Heart right ventricle (tissue), 16 donors: ENCODE data around the gene ARHGEF12. TPM values are rescaled to one million over a fixed set of nuclear protein-coding genes. Genes with fewer than 3 reads are reported as not detected.

ENCODE experiments used
- ATAC-seq, 8 donors: fragments of 200-7000 bp; cut with Tn5 transposase; one replicate each; pipeline ENCODE4 v1.9.1; 2020; ENCODE audit warnings: mild to moderate bottlenecking in 8 of 8, moderate library complexity in 8 of 8, moderate number of reproducible peaks in 1 of 8
- DNase-seq, 2 donors: peaks; one replicate each; pipeline ENCODE4 v3.0.0-alpha.2; 2020
- H3K27ac ChIP-seq, 10 donors: fragments of 200-600 bp; sonication (generic) in 2 of 10; one replicate each; pipeline versions ENCODE4 v1.5.0 to v1.8.0; 2020 to 2022; ENCODE audit warnings: mild to moderate bottlenecking in 3 of 10
- H3K27me3 ChIP-seq, 7 donors: fragments of 200-600 bp; one replicate each; pipeline ENCODE4 v1.8.0; 2021 to 2022; ENCODE audit warnings: mild to moderate bottlenecking in 2 of 7
- H3K36me3 ChIP-seq, 9 donors: fragments of 200-600 bp; sonication (generic) in 1 of 9; one replicate each; pipeline versions ENCODE4 v1.5.0 to v1.8.0; 2020 to 2022; ENCODE audit warnings: mild to moderate bottlenecking in 2 of 9
- H3K4me1 ChIP-seq, 9 donors: fragments of 200-600 bp; sonication (generic) in 1 of 9; one replicate each; pipeline versions ENCODE4 v1.5.0 to v1.8.0; 2020 to 2022; ENCODE audit warnings: mild to moderate bottlenecking in 4 of 9
- H3K4me3 ChIP-seq, 10 donors: fragments of 200-600 bp; sonication (generic) in 2 of 10; one replicate each; pipeline versions ENCODE4 v1.5.0 to v1.8.0; 2020 to 2022; ENCODE audit warnings: mild to moderate bottlenecking in 7 of 10, moderate library complexity in 2 of 10
- H3K9me3 ChIP-seq, 11 donors: fragments of 200-600 bp in 10 of 11; sonication (generic) in 2 of 11; one replicate each; pipeline versions ENCODE4 v1.5.0 to v1.8.0; 2013 to 2022; ENCODE audit warnings: mild to moderate bottlenecking in 2 of 11, control low read depth in 1 of 11, moderate library complexity in 1 of 11
- WGBS, 2 donors: extraction: QIAGEN DNeasy Blood & Tissue Kit; methylation state at CpG; one replicate each; pipeline ENCODE4 v1.1.7; 2013; ENCODE audit warnings: inconsistent platforms in 1 of 2; 5-methylcytosine and 5-hydroxymethylcytosine counted together
- intact Hi-C, 10 donors: fragments of 100-400 bp; cut with DNase I; formaldehyde crosslinking; loops; one replicate each; pipeline versions ENCODE4 v1.11.1 to v1.14.2; 2022
- polyA plus RNA-seq, 2 donors: library from polyadenylated mRNA; stranded (reverse); fragments of 200-250 nt; gene quantifications; one replicate each; pipeline ENCODE4 v1.2.3, GENCODE V29; 2013
- total RNA-seq, 10 donors: library from RNA; stranded (reverse); fragmentation: NEBNext Ultra II Directional in 3 of 10; extraction: Animal tissue kit (Norgen Biotek cat#: 25700) in 3 of 10; gene quantifications; one replicate each; pipeline versions ENCODE4 v1.2.1 to v1.2.4, GENCODE V29; 2021 to 2023
- TF ChIP-seq, protein P1 (sequence below), 9 donors: fragments of 200-600 bp; sonication (generic) in 2 of 9; IDR thresholded peaks; one replicate each; pipeline versions ENCODE4 v1.5.0 to v1.8.0; 2021 to 2022; ENCODE audit warnings: antibody characterized with exemption in 9 of 9, mild to moderate bottlenecking in 5 of 9, moderate library complexity in 1 of 9
- donor health status: Arrhythmogenic right ventricular cardiomyopathy.
- donor health status: ischemic (EF 13 %, LVEDD 7.1; RV severe dilation, severe dysfunction).
- donor health status: healthy with polysubstance abuse.
- donor health status: DM: no; HTN: yes; CAD: no.
- donor health status: DM: no; HTN: no; CAD: no.
- donor health status: ischemic (EF 25% LVEDD 6.9; RV normal size, moderate dysfunction).
- donor health status: ischemic (EF 25% LVEDD 5.7; RV mildly dilated, moderate dysfunction).
- donor health status: healthy.
- donor health status: DM: yes; HTN: yes; CAD: no.
- donor health status: Ischemic cardiomyopathy.
- donor health status: ischemic (EF 35%, LVEDD 5.7; RV mildly dilated, moderate dysfunction).
- donor health status: nonischemic (EF 11% LVEDD 7.7; RV severe dilation, severe dysfunction).
- donor health status: DM: yes; HTN: yes; CAD: no.
- donor health status: PGD.
- donor health status: ischemic (EF 29% LVEDD 5.4; RV normal size, mild dysfunction).
- donor health status: nonischemic (EF 23%, LVEDD 6.1; RV moderate dilation, normal function).

Gene ARHGEF12
- total and polyA plus RNA-seq, 12 donors, result 20.0 to 155 (median 110) TPM

DNA sequence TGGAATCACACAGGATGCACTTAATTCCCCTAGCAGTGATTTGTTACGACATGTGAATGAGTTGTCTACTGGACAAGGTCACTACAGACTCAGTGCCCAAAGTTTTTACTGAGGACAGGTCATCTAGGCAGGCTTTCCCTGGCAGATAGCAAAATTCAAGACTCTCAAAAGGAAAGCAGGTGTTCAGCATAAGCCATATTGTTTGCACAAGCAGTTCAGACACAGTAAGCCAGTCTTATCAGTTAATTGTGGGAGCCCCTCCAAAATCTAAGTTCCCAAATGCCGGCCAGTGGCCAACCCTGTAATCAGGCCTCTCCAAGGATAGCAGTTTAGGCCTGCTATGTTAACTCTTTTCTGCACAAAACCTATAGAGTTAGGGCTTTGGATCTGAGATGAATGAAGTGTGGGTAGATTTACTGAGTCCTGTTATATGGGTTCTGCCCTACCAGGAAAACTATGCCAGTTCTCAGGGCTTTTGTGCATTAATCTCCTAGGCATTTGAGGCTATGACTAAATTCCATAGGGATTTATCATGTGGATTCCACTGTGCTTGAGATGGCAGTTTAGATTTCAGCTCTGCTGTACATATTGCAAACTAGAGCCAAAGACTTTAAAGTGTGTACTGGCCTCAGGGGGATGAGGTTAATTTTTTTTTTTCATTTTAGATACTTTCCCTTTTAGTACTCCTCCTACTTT is 4.8 kb upstream of the ARHGEF12 start:
- DNase-seq (peak; percentile 35 to 42), ATAC-seq (peak in 4 of 8 donors; percentile 6 to 38 (median 30))
- peaks cover 0 to 82% (median 0%) of the 10 kb centered on the region in 7 donors for H3K27me3 ChIP-seq
- no peak overlapping the region for H3K4me3 ChIP-seq
- peaks cover 0 to 23% (median 7%) of the 10 kb centered on the region in 9 donors for H3K36me3 ChIP-seq
- peaks cover 7 to 66% (median 60%) of the 10 kb centered on the region in 9 donors for H3K4me1 ChIP-seq
- H3K9me3 ChIP-seq, result no peaks in the 10 kb centered on the region
- H3K27ac ChIP-seq, result peak overlapping the region in 9 of 10 donors; percentile 15 to 100 (median 98)
- TF ChIP-seq, protein P1, sequence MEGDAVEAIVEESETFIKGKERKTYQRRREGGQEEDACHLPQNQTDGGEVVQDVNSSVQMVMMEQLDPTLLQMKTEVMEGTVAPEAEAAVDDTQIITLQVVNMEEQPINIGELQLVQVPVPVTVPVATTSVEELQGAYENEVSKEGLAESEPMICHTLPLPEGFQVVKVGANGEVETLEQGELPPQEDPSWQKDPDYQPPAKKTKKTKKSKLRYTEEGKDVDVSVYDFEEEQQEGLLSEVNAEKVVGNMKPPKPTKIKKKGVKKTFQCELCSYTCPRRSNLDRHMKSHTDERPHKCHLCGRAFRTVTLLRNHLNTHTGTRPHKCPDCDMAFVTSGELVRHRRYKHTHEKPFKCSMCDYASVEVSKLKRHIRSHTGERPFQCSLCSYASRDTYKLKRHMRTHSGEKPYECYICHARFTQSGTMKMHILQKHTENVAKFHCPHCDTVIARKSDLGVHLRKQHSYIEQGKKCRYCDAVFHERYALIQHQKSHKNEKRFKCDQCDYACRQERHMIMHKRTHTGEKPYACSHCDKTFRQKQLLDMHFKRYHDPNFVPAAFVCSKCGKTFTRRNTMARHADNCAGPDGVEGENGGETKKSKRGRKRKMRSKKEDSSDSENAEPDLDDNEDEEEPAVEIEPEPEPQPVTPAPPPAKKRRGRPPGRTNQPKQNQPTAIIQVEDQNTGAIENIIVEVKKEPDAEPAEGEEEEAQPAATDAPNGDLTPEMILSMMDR (IDR thresholded peaks at IDR 0.05), result no peak
- intact Hi-C loops, result loop anchor here in 7 of 10 donors (10.0 kb wide), 4 partner anchors 103 to 353 kb away; no protein-coding TSS in a partner anchor
- WGBS, 2 donors, result 19 to 31% methylated on average over 2 of the region's 2 CpGs

DNA sequence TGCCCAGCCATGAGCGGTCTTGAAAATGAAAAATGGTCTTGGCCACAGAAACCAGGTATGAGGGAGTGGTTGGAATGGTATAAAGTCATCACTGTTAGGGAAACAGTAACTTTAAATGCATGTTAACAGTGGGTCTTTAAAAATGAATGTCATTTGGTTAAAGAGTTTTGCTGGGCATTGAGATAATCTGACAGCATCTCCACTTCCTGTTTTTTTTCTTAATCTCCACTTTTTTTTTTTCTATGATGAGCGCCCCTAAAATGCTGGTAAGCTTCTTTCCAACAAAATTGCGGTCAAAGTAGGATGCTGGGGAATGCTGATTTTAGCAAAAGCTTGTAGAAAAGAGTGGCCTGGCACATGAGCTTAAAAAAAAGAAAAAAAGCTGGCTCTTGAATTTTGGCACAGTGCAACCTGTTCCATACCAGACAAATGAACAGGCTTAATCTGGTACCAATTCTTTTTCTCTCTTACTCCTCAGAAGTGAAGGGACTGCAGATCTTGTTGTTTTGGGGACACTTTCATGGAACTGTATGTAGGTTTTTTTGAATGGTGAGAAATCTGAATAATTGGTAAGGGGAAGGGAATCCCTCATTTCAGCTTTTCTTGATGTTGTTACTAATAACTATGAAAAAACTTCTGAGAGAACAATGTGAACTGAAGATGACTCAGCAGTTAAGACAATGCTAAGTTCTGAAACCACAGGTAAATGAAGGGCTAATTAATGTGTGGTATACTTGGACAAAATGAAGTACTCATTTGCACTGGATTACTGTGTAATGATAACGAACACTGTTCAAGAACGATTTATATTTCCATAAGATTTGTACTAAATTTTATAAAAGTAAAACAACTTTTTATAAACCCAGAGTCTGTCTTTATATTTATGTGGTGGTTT is 3.1 kb upstream of the ARHGEF12 start:
- no peaks in the 10 kb centered on the region for H3K9me3 ChIP-seq
- H3K36me3 ChIP-seq, result peaks cover 0 to 23% (median 7%) of the 10 kb centered on the region in 9 donors
- H3K27me3 ChIP-seq, result peaks cover 0 to 82% (median 0%) of the 10 kb centered on the region in 7 donors
- peaks cover 4 to 52% (median 46%) of the 10 kb centered on the region in 9 donors for H3K4me1 ChIP-seq
- intact Hi-C loops, result loop anchor here in 7 of 10 donors (10.0 kb wide), 4 partner anchors 102 to 352 kb away; no protein-coding TSS in a partner anchor
- no peak overlapping the region for H3K4me3 ChIP-seq
- peak overlapping the region; percentile 15 to 100 (median 89) for H3K27ac ChIP-seq
- 84 to 85% methylated on average over 5 of the region's 5 CpGs for WGBS, 2 donors
- TF ChIP-seq, protein P1 (IDR thresholded peaks at IDR 0.05), result no peak
- ATAC-seq, result no peak
- DNase-seq, result no peak

DNA sequence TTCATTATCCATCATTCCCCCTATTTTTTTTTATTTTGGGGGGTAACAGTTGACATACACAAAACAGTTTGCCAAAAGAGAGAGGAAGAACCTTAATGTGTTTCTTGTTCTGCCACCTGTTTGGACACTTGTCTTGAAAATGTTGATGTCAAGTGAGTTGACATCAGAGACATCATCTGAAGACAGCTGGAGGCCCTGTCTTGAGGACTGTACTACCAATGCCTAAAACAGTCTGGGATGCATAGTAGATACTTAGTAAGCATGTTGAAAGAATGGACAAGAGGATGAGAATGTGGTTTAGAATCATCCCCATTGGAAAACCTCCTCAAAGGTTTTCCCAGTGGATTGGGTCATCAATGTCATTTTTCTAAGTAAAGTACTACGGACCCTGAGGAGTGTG is 2.4 kb upstream of the ARHGEF12 start:
- no peak for ATAC-seq
- no peak for DNase-seq
- TF ChIP-seq, protein P1 (IDR thresholded peaks at IDR 0.05), result no peak
- peaks cover 0 to 23% (median 7%) of the 10 kb centered on the region in 9 donors for H3K36me3 ChIP-seq
- intact Hi-C loops, result loop anchor here in 7 of 10 donors (10.0 kb wide), 4 partner anchors 101 to 351 kb away; no protein-coding TSS in a partner anchor
- H3K9me3 ChIP-seq, result no peaks in the 10 kb centered on the region
- no peak overlapping the region for H3K4me3 ChIP-seq
- 82 to 84% methylated on average over 1 of the region's 1 CpG for WGBS, 2 donors
- H3K27me3 ChIP-seq, result peaks cover 0 to 87% (median 0%) of the 10 kb centered on the region in 7 donors
- H3K4me1 ChIP-seq, result peaks cover 4 to 59% (median 48%) of the 10 kb centered on the region in 9 donors
- H3K27ac ChIP-seq, result peak overlapping the region in 9 of 10 donors; percentile 9 to 100 (median 98)

DNA sequence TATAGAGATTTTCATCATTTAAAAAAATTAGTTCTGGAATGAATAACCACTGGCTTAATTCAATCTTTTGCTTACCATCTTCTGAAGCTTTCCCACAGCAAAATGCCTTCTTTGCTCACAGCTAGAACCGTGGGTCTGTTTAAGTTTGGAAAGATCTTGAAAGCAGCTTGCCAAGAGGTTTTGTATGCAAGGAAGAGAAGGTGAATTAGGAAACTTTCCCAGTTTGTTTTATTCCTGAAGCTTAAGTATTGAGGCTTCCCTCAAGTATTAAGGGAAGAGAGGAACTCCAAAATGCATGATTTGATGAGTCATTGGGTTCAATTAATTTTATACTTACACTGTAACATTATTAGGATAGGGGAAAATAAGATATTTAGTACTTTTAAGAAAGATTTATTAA is 1.9 kb upstream of the ARHGEF12 start:
- peaks cover 4 to 64% (median 53%) of the 10 kb centered on the region in 9 donors for H3K4me1 ChIP-seq
- H3K36me3 ChIP-seq, result peaks cover 0 to 23% (median 7%) of the 10 kb centered on the region in 9 donors
- TF ChIP-seq, protein P1 (IDR thresholded peaks at IDR 0.05), result no peak
- intact Hi-C loops, result loop anchor here in 7 of 10 donors (10.0 kb wide), 4 partner anchors 100 to 350 kb away; no protein-coding TSS in a partner anchor
- H3K27me3 ChIP-seq, result peaks cover 0 to 92% (median 0%) of the 10 kb centered on the region in 7 donors
- H3K4me3 ChIP-seq, result no peak overlapping the region
- ATAC-seq, result no peak
- DNase-seq, result no peak
- WGBS, 2 donors, result 24 to 38% methylated on average over 1 of the region's 1 CpG
- H3K27ac ChIP-seq, result peak overlapping the region in 8 of 10 donors; percentile 31 to 100 (median 99)
- H3K9me3 ChIP-seq, result no peaks in the 10 kb centered on the region
